ENCODE results near the gene OR5B21.

OR5B21 gene

DNA sequence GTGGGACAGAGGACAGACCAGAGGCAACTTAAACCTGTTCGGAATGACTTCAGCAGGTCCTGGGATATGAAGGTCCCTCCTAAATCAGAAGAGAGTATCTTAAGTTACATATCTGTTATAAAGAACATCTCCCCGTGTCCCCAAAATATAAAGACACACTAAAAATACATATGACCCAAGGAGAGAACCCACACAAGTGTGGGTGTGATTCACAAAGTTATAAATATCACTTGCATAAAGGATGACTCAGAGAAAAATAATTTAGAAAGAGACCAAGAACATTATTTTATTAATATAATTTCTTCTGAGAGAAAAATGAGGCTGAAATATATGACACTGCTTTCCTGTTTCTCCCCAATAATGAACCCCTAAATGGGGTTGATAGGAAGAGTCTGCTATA is 14.2 kb downstream of the OR5B21 start:
- DNase-seq (ENCODE audit: low spot score): peak; percentile 35

GRCh38 chr11:58490827-58491226 is 17.1 kb downstream of the OR5B21 start:
- DNase-seq (ENCODE audit: low spot score): no peak

DNA sequence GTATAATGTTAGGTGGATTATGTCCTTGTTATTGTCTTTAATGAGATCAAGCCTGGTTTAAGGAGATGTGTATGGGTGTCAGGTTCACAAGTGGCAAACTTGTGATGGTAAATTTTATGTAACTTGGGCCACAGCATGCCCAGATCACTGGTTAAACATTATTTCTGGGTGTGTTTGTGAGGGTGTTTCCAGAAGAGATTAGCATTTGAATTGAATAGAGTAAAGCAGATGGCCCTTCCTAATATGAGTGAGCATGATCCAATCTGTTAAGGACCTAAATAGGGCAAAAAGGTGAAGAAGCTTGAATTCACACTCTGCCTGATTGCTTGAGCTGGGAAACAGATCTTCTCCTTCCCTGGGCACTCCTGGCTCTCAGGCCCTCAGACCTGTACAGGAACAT is 20.7 kb downstream of the OR5B21 start:
- DNase-seq (ENCODE audit: low spot score): no peak

GRCh38 chr11:58485961-58486360 is 21.9 kb downstream of the OR5B21 start:
- no peak for DNase-seq (ENCODE audit: low spot score)

GRCh38 chr11:58471892-58472291 is 36.0 kb downstream of the OR5B21 start:
- no peak for DNase-seq (ENCODE audit: low spot score)

DNA sequence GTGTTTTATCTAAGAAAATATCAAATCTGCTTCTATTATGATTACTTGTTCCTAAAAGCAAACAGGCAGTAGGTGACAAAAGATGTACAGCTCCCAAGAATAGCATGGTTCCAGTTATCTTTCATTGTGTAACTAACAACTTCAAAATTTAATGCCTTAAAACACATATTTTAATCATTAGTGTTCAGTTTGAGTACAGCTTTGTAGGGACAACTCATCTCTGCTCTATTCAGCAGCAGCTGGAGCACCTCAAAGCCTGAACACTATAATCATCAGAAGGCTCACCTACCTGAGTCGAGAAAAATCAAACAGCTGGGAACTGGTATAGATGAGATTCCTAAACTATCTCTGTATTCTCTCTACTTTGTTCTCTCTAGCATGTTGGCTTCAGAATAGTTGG is 41.6 kb downstream of the OR5B21 start:
- no peak for DNase-seq (ENCODE audit: low spot score)

DNA sequence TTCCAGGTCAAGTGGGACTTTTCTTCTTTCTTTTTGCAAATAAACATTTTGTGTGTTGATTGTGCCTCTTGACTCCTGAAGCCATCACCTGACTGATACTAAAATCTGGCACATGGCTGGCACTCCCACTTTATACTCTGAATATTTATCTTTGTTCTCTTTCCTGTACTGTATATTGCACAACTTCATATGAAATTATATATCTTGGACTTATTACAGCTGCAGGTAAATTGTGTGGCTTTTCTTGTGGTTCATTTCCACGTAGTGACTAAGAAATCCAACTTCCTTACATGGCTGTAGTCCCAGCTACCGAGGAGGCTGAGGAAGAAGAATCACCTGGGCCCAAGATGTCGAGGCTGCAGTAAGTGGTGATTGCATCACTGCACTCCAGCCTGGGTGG is 42.2 kb downstream of the OR5B21 start:
- no peak for DNase-seq (ENCODE audit: low spot score)

All from hepatic stellate cell (primary cell).